Activated T-cell treated with anti-CD3 and anti-CD28 coated beads for 48 hours (primary cell): ENCODE data around the gene CSDE1.
"Not testable (repeated sequence)": the region's sequence is repeated elsewhere in the genome, so short reads cannot be mapped to it uniquely, and the experiment has no call there.

Source experiments
- DNase-seq: peaks from one replicate; pipeline ENCODE4 v3.0.0-alpha.2; 2020; ENCODE audit warnings: low read depth

CSDE1 gene

GRCh38 chr1:114757455-114758255, at the start of gene CSDE1:
Gene CSDE1, minus strand, starts transcription at chr1:114757984. Its CDS starts 18,094 bp downstream, at chr1:114739890.
- DNase-seq = peak; percentile 93

GRCh38 chr1:114804449-114804848, 46.7 kb upstream of the CSDE1 start:
- not testable (repeated sequence) for DNase-seq

- no peak for DNase-seq
Observed at GRCh38 chr1:114803001-114803400, 45.2 kb upstream of the CSDE1 start.

- no peak for DNase-seq
Observed at GRCh38 chr1:114794038-114794437, 36.3 kb upstream of the CSDE1 start.

GRCh38 chr1:114790581-114790980, 32.8 kb upstream of the CSDE1 start:
- DNase-seq = not testable (repeated sequence)

- not testable (repeated sequence) for DNase-seq
Observed at GRCh38 chr1:114786440-114786839, 28.7 kb upstream of the CSDE1 start.

GRCh38 chr1:114782476-114782875, 24.7 kb upstream of the CSDE1 start:
- DNase-seq = no peak

GRCh38 chr1:114780344-114781226, 22.8 kb upstream of the CSDE1 start, which contains the start of gene SIKE1:
Gene SIKE1, minus strand, starts transcription at chr1:114780685. Its CDS starts 78 bp downstream, at chr1:114780607.
- peak; percentile 86 for DNase-seq

- DNase-seq = no peak
Observed at GRCh38 chr1:114779722-114780121, 21.9 kb upstream of the CSDE1 start.

- not testable (repeated sequence) for DNase-seq
Observed at GRCh38 chr1:114776726-114777125, 18.9 kb upstream of the CSDE1 start.

GRCh38 chr1:114771992-114772391, 14.2 kb upstream of the CSDE1 start:
- DNase-seq = no peak

- DNase-seq = no peak
Observed at GRCh38 chr1:114770989-114771388, 13.2 kb upstream of the CSDE1 start.

- DNase-seq = no peak
Observed at GRCh38 chr1:114764689-114765088, 6.9 kb upstream of the CSDE1 start.

GRCh38 chr1:114758256-114758832, 560 bp upstream of the CSDE1 start:
- no peak for DNase-seq

- no peak for DNase-seq
Observed at GRCh38 chr1:114756949-114757454, 782 bp downstream of the CSDE1 start.

- DNase-seq = no peak
Observed at GRCh38 chr1:114756009-114756892, 1.5 kb downstream of the CSDE1 start.

GRCh38 chr1:114755006-114755931, 2.5 kb downstream of the CSDE1 start:
- no peak for DNase-seq

GRCh38 chr1:114753702-114754101, 4.1 kb downstream of the CSDE1 start:
- DNase-seq = peak; percentile 29

GRCh38 chr1:114753143-114753542, 4.6 kb downstream of the CSDE1 start:
- DNase-seq = no peak

- no peak for DNase-seq
Observed at GRCh38 chr1:114750780-114751179, 7.0 kb downstream of the CSDE1 start.
